Endothelial cell of umbilical vein (primary cell): ENCODE measurements around the gene PRDM12. TPM values are rescaled to one million over a fixed set of nuclear protein-coding genes. Genes with fewer than 3 reads are reported as not detected.

Experiments
- BruUV-seq: library from RNA; stranded (reverse); fragments of 400-500 nt; replicated peaks from 2 replicates; lab custom pipeline; 2021; lab: Mats Ljungman, UMichigan
- CTCF ChIA-PET: fragments of 300-600, 350-600 bp; sonication (Branson Sonifier 250); formaldehyde crosslinking; loops from one replicate; lab custom pipeline; 2021; ENCODE audit warnings: antibody characterized with exemption, inconsistent platforms; lab: Charles Lee
- POLR2A ChIA-PET: fragments of 300-600, 350-600 bp; sonication (Branson Sonifier 250); formaldehyde crosslinking; loops from one replicate; lab custom pipeline; 2021; ENCODE audit warnings: antibody characterized with exemption, inconsistent platforms; lab: Charles Lee
- DNase-seq: peaks from one replicate; pipeline ENCODE4 v3.0.0-alpha.2; 2011; ENCODE audit warnings: low read depth, low spot score
- FAIRE-seq: peaks from 2 replicates; lab custom pipeline; 2011; peaks lifted over from hg19 to GRCh38; lab: Jason Lieb, UNC
- H2AFZ ChIP-seq: 2 replicates; pipeline ENCODE4 v1.6.0; 2012; ENCODE audit warnings: low read depth, low read length, control low read depth, inconsistent platforms
- H3K27ac ChIP-seq: 2 replicates; pipeline ENCODE4 v1.5.1; 2011; ENCODE audit warnings: low read depth, mild to moderate bottlenecking, control low read depth, low read length, moderate library complexity; ENCODE audit not compliant: insufficient read depth
- H3K27me3 ChIP-seq, 2 experiments: 2 replicates each; pipeline versions ENCODE4 v1.6.0 to v1.6.1; 2011; ENCODE audit warnings: low read length in 2 of 2, mixed read lengths in 1 of 2; ENCODE audit not compliant: control insufficient read depth in 2 of 2, insufficient read depth in 2 of 2
- H3K36me3 ChIP-seq, 2 experiments: 2 replicates in 1 of 2; 3 replicates in 1 of 2; pipeline ENCODE4 v1.5.1; 2011; ENCODE audit warnings: low read length in 2 of 2, mild to moderate bottlenecking in 1 of 2, moderate library complexity in 1 of 2; ENCODE audit not compliant: control insufficient read depth in 2 of 2, insufficient read depth in 2 of 2; ENCODE audit errors: extremely low read depth in 1 of 2
- H3K4me1 ChIP-seq: 3 replicates; pipeline ENCODE4 v1.5.1; 2011; ENCODE audit warnings: mild to moderate bottlenecking, low read length; ENCODE audit not compliant: control insufficient read depth, insufficient read depth; ENCODE audit errors: extremely low read depth
- H3K4me2 ChIP-seq: 2 replicates; pipeline ENCODE4 v1.6.1; 2011; ENCODE audit warnings: low read length, control low read depth, mixed read lengths; ENCODE audit not compliant: insufficient read depth
- H3K4me3 ChIP-seq, 3 experiments: fragments of 200-600 bp in 1 of 3; sonication (generic), shearing (Covaris generic) in 1 of 3; replicated peaks in 1 of 3; 2 replicates each; pipeline ENCODE4 v1.5.1; 2011 to 2016; ENCODE audit warnings: control low read depth in 3 of 3, low read length in 3 of 3, mild to moderate bottlenecking in 2 of 3, inconsistent platforms in 1 of 3, low read depth in 1 of 3, moderate library complexity in 1 of 3; ENCODE audit not compliant: insufficient read depth in 1 of 3
- H3K79me2 ChIP-seq: 2 replicates; pipeline ENCODE4 v1.6.0; 2012; ENCODE audit warnings: low read length, inconsistent platforms; ENCODE audit not compliant: control insufficient read depth, insufficient read depth
- H3K9ac ChIP-seq: replicated peaks from 2 replicates; pipeline ENCODE3; 2011; ENCODE audit warnings: low read length, control low read depth; ENCODE audit not compliant: insufficient read depth; ENCODE audit errors: extremely low read depth
- H3K9me1 ChIP-seq: replicated peaks from 3 replicates; pipeline ENCODE4 v1.6.0; 2011; ENCODE audit warnings: mild to moderate bottlenecking, low read length; ENCODE audit not compliant: control insufficient read depth, insufficient read depth; ENCODE audit errors: extremely low read depth
- H3K9me3 ChIP-seq: replicated peaks from 2 replicates; pipeline ENCODE4 v1.5.1; 2012; ENCODE audit warnings: low read length, inconsistent platforms; ENCODE audit not compliant: control insufficient read depth, insufficient read depth
- H4K20me1 ChIP-seq: replicated peaks from 2 replicates; pipeline ENCODE3; 2011; ENCODE audit warnings: mild to moderate bottlenecking, low read length; ENCODE audit not compliant: control insufficient read depth, insufficient read depth; ENCODE audit errors: extremely low read depth
- CTCF ChIP-seq, 2 donors: IDR thresholded peaks; 1 replicate in 1 of 2; 2 replicates in 1 of 2; pipeline ENCODE4 v1.5.1; 2011; ENCODE audit warnings: low read length in 2 of 2, mild to moderate bottlenecking in 2 of 2, moderate library complexity in 2 of 2, control low read depth in 1 of 2, inconsistent platforms in 1 of 2, low read depth in 1 of 2; ENCODE audit not compliant: insufficient read depth in 1 of 2; ENCODE audit errors: extremely low read depth in 1 of 2
- EZH2 ChIP-seq: IDR thresholded peaks from 2 replicates; pipeline ENCODE4 v1.6.1; 2012; ENCODE audit warnings: borderline replicate concordance, low read depth, mild to moderate bottlenecking, moderate library complexity, low read length, inconsistent platforms; ENCODE audit not compliant: severe bottlenecking
- FOS ChIP-seq: IDR thresholded peaks from 2 replicates; pipeline ENCODE4 v1.6.1; 2011; ENCODE audit warnings: mild to moderate bottlenecking, low read length, moderate library complexity, borderline replicate concordance; ENCODE audit not compliant: insufficient read depth
- GATA2 ChIP-seq: IDR thresholded peaks from 2 replicates; pipeline ENCODE4 v1.7.0; 2011; ENCODE audit warnings: low read depth, mild to moderate bottlenecking, moderate library complexity, mixed read lengths, low read length; ENCODE audit not compliant: insufficient read length, insufficient read depth
- JUN ChIP-seq: IDR thresholded peaks from 2 replicates; pipeline ENCODE4 v1.6.1; 2011; ENCODE audit warnings: borderline replicate concordance, low read depth; ENCODE audit not compliant: insufficient read length, insufficient read depth
- MAX ChIP-seq: IDR thresholded peaks from 2 replicates; pipeline ENCODE4 v1.6.1; 2011; ENCODE audit not compliant: insufficient read depth, insufficient read length
- MYC ChIP-seq: IDR thresholded peaks from one replicate; pipeline ENCODE4 v1.6.1; 2011; ENCODE audit warnings: mild to moderate bottlenecking, low read depth, low read length
- POLR2A ChIP-seq: IDR thresholded peaks from 2 replicates; pipeline ENCODE4 v1.6.1; 2012; ENCODE audit warnings: low read depth, mild to moderate bottlenecking, control low read depth, low read length
- POLR2AphosphoS5 ChIP-seq: IDR thresholded peaks from 2 replicates; pipeline ENCODE4 v1.6.1; 2012; ENCODE audit warnings: low read depth, mild to moderate bottlenecking, control low read depth, low read length, moderate library complexity; ENCODE audit not compliant: insufficient read depth
- dilution Hi-C: fragments of 300-500 bp; cut with MboI; formaldehyde crosslinking; loops from one replicate; pipeline ENCODE4 v1.15.0; 2019; ENCODE audit warnings: low sequenced_read_pairs; ENCODE audit not compliant: extremely low pct_ligation_motif_present
- intact Hi-C: fragments of 100-400 bp; cut with micrococcal nuclease; formaldehyde crosslinking; loops from one replicate; pipeline ENCODE4 v1.10.0; 2022
- polyA plus RNA-seq, 4 experiments: library from polyadenylated mRNA; depleted of rRNA in 3 of 4; stranded (reverse) in 3 of 4; unstranded in 1 of 4; fragments of >200 nt; gene quantifications; 2 replicates each; pipeline versions ENCODE4 v1.2.1 to v1.2.3, GENCODE V29; 2011 to 2012; ENCODE audit warnings: missing spikeins in 1 of 4
- total RNA-seq: library from RNA; stranded (reverse); gene quantifications from 2 replicates; pipeline ENCODE4 v1.2.3, GENCODE V29; 2021

Gene PRDM12
- total and polyA plus RNA-seq, 2 donors (not counting 3 experiments of a cell fraction or from before 2014, with no cell fraction given), result not detected

- CTCF ChIA-PET, result no interaction called here
- H3K27me3 ChIP-seq, result no peaks in the 10 kb centered on the region
- DNase-seq (no peak), FAIRE-seq (no peak)
- no peaks in the 10 kb centered on the region for H4K20me1 ChIP-seq
- no peak overlapping the region for H2AFZ ChIP-seq
- H3K4me1 ChIP-seq, result no peaks in the 10 kb centered on the region
- no peaks in the 10 kb centered on the region for H3K9me1 ChIP-seq
- dilution Hi-C loops, result no loop called here
- intact Hi-C loops, result no loop called here
- POLR2A ChIA-PET, result no interaction called here
- no peaks in the 10 kb centered on the region for H3K79me2 ChIP-seq
- BruUV-seq, result no TSS peak
- TF ChIP-seq CTCF (IDR thresholded peaks at IDR 0.05; ENCODE audit: extremely low read depth in 1 of 2, insufficient read depth in 1 of 2, low read depth in 1 of 2, low read length in 2 of 2) (no peak), EZH2 (no peak)
- H3K4me2 ChIP-seq, result no peak overlapping the region
- no peak overlapping the region for H3K27ac ChIP-seq
- H3K9me3 ChIP-seq, result no peaks in the 10 kb centered on the region
- no peak overlapping the region for H3K4me3 ChIP-seq
- H3K36me3 ChIP-seq, result peaks cover 7 to 61% of the 10 kb centered on the region in 2 experiments
- H3K9ac ChIP-seq, result no peak overlapping the region
Observed at GRCh38 chr9:130634191-130634768, 30.1 kb upstream of the PRDM12 start.

GRCh38 chr9:130634801-130635200 lies 29.6 kb upstream of the PRDM12 start:
- Histone ChIP-seq H3K9ac (no peak overlapping the region), H3K4me3 (no peak overlapping the region), H3K79me2 (no peaks in the 10 kb centered on the region), H3K4me2 (no peak overlapping the region), H3K9me1 (no peaks in the 10 kb centered on the region), H3K27me3 (no peaks in the 10 kb centered on the region), H3K36me3 (peaks cover 6 to 58% of the 10 kb centered on the region in 2 experiments), H4K20me1 (no peaks in the 10 kb centered on the region), H3K4me1 (no peaks in the 10 kb centered on the region), H3K27ac (no peak overlapping the region), H2AFZ (no peak overlapping the region), H3K9me3 (no peaks in the 10 kb centered on the region)
- FAIRE-seq (no peak), DNase-seq (no peak)
- dilution Hi-C loops, result no loop called here
- CTCF ChIA-PET, result no interaction called here
- POLR2A ChIA-PET, result no interaction called here
- intact Hi-C loops, result no loop called here
- BruUV-seq, result no TSS peak
- TF ChIP-seq JUN, result no peak
- TF ChIP-seq POLR2A, result no peak
- no peak for TF ChIP-seq EZH2
- no peak for TF ChIP-seq MAX
- TF ChIP-seq GATA2, result no peak
- TF ChIP-seq CTCF (IDR thresholded peaks at IDR 0.05; ENCODE audit: extremely low read depth in 1 of 2, insufficient read depth in 1 of 2, low read depth in 1 of 2, low read length in 2 of 2), result no peak
- no peak for TF ChIP-seq FOS
- no peak for TF ChIP-seq POLR2AphosphoS5
- no peak for TF ChIP-seq MYC
